ENCODE results near the gene PCMT1.

The PCMT1 gene

DNA sequence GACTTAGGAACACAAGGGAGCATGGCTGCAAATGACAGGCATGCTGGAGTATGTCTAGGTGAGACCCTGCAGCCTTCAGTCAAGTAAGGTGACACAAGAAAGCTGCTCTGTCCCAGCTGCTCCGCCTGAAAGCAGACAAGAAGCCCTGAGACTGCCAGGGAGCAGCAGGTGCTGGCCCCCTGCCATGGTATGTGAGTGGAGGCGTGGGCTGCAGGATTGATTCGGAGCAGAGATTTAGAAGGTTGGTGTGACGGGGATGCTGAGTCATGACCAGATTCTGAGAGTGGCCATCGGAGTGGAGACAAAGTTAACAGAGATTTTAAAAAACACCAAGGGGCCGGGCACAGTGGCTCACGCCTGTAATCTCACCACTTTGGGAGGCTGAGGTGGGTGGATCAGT lies 96.8 kb downstream of the PCMT1 start:
- TF ChIP-seq, protein P1, sequence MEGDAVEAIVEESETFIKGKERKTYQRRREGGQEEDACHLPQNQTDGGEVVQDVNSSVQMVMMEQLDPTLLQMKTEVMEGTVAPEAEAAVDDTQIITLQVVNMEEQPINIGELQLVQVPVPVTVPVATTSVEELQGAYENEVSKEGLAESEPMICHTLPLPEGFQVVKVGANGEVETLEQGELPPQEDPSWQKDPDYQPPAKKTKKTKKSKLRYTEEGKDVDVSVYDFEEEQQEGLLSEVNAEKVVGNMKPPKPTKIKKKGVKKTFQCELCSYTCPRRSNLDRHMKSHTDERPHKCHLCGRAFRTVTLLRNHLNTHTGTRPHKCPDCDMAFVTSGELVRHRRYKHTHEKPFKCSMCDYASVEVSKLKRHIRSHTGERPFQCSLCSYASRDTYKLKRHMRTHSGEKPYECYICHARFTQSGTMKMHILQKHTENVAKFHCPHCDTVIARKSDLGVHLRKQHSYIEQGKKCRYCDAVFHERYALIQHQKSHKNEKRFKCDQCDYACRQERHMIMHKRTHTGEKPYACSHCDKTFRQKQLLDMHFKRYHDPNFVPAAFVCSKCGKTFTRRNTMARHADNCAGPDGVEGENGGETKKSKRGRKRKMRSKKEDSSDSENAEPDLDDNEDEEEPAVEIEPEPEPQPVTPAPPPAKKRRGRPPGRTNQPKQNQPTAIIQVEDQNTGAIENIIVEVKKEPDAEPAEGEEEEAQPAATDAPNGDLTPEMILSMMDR (IDR thresholded peaks at IDR 0.05) = no peak

DNA sequence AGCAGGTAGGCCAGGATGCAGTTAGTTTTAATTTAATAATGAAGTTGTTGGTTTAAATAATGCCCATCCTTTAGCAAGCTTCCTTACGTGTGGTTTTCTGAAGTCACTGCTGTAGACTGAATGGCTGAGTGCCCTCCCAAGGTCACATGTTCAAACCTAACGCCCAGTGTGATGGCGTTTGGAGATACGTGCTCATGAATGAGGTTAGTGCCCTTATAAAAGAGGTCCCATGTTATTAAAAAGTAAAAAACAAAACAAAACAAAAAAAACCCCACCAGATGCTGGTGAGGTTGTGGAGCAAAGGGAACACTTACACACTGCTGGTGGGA lies 98.4 kb downstream of the PCMT1 start:
- TF ChIP-seq, protein P1 (IDR thresholded peaks at IDR 0.05) = no peak

DNA sequence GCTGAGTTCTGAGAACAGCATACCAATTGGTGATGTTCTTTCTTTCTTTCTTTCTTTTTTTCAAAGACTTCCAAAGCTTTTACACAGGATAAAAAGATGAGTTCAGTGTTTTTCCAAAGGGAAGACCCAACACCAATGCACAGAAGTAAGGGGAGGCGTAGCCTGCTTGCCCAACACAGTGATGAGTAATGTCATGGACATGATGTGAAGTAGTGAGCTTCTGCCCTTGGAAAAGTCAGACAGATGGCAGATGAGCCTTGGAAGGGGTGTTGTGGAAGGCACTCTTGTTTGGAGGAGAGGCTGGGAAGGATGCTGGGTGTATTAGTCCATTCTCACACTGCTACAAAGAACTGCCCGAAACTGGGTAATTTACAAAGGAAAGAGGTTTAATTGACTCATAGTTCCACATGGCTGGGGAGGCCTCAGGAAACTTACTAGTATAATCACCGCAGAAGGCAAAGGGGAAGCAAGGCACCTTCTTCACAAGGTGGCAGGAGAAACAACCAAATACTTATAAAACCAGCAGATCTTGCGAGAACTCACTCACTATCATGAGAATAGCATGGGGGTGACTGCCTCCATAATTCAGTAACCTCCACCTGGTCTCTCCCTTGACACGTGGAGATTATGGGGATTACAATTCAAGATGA lies 102.0 kb downstream of the PCMT1 start:
- TF ChIP-seq, protein P1 (IDR thresholded peaks at IDR 0.05) = no peak

DNA sequence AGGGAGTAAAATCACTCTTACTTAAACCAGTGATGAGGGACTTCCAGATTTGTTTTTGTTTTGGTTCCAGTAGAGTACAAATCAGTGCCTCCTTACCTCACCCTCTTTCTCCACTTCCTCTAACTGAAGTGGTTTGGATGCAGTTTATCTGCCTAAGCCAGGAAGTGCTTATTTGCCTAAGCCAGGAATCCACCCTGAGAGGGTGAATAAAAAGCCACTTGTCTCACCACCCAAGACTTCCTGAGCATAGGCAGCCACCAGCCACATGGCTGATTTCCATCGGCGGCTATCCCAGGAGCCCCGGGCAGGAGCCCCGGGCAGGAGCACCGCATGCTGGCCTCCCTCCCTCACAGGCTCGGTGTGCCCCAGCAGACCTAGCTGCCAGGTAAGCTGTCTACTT lies 102.6 kb downstream of the PCMT1 start:
- TF ChIP-seq, protein P1 (IDR thresholded peaks at IDR 0.05) = no peak

DNA sequence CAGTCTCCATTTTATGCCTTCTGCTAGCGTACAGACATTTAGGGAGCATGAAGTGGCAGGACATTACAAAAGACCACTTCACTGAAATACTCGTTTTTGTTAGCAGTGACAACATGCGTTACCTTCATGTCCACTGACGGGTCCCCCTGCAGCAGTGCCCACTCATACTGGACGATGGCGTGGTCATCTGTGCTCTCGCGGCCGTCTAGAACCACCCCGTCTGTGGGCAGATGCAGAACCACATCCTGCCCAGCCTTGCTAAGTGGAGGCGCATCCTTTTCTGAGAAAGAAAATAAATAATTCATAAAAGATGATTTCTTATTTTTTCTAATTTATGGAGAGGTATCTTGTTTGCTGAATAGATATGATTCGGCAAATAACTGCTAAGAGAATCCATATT lies 103.3 kb downstream of the PCMT1 start:
- TF ChIP-seq, protein P1 (IDR thresholded peaks at IDR 0.05) = no peak

DNA sequence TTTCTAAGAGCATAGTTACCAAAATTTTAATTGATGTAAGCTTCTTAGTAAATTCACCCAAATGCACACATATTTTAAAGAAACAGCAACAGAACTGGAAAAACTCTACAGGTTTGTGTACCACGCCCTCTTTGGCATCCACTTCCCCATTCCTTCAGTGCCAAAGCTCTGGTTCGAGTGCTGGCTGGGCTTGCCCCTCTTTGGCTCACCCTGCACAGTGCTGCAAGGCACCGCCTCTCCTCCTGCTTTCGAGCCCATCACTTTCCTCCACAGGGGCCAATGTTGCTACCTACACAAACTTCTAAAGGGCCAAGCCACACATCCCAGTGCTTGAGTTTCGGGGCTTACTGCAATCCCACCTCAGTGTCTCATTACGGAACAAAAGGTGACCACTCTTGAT lies 105.0 kb downstream of the PCMT1 start:
- TF ChIP-seq, protein P1 (IDR thresholded peaks at IDR 0.05) = no peak

DNA sequence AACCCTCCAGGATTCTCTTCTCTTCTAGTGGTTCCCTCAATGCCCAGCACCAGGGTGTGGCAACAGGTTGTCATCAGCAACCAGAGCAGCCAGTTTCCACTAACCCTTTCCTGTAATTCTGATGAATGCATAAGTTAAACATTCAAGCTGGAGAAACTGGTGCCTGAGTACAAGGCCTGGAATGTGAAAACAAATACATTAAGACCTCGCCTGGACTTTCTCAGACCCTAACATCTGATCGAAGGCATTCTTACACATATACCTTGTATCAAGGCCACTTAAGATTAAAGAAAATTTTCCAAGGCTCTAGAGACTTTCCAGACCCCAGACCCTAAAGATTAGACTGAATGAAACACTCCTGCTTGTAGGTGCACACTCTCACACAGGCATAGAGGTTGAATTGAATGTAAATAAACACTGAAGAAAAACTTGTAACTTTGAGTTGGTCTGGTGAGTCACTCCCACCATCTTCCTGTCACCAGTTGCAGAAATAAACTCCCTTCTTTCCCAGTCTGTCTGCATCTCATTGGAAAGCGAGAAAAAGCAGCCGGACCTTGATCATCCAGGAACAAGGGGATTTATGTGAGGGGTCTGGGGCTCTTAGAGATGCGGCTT lies 105.6 kb downstream of the PCMT1 start:
- TF ChIP-seq, protein P1 (IDR thresholded peaks at IDR 0.05) = no peak

DNA sequence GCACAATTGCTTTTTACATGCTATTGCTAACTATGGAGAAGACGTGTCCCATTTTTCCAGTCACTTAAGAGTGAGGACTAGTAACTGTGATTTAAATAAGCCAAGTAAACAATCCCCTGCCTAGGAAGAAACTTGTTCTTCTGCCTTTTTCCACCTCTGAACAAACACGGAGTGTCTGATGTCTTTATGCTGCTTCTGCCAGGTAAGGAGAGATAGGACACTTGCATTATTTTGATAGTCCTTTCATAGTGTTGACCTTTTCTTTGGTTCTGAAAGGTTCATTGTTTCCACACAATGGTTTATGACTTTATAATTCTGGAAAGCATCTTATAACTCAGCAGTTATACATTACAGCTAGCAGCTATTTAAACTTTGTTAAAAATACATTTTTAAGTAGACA lies 106.2 kb downstream of the PCMT1 start:
- TF ChIP-seq, protein P1 (IDR thresholded peaks at IDR 0.05) = no peak

Data from LNCAP (cell line).